SK-N-SH treated with all-trans-retinoic acid at 6 μM for 48 hours (cell line): Measurements from ENCODE around the gene BTG2.

Source experiments
- ATAC-seq: fragments of 200-7000 bp; cut with Tn5 transposase; 3 replicates; pipeline ENCODE4 v1.9.1; 2020; ENCODE audit warnings: mild to moderate bottlenecking, moderate library complexity
- ARNTL ChIP-seq: fragments of 450-650 bp; formaldehyde crosslinking; IDR thresholded peaks from 2 replicates; pipeline ENCODE4 v1.5.0; 2020; ENCODE audit warnings: low read depth, mild to moderate bottlenecking, moderate library complexity, borderline replicate concordance
- CSDC2 ChIP-seq: fragments of 250-450 bp; sonication (Bioruptor Pico); IDR thresholded peaks from 2 replicates; pipeline ENCODE4 v1.5.0; 2020; ENCODE audit warnings: mild to moderate bottlenecking, moderate library complexity
- ISL1 ChIP-seq: fragments of 250-450 bp; sonication (Bioruptor Pico); IDR thresholded peaks from 2 replicates; pipeline ENCODE4 v2.1.2; 2022; ENCODE audit warnings: mild to moderate bottlenecking, moderate library complexity
- OSR1 ChIP-seq: fragments of 250-450 bp; sonication (Bioruptor Pico); IDR thresholded peaks from 2 replicates; pipeline ENCODE4 v1.8.0; 2022; ENCODE audit warnings: moderate library complexity, mild to moderate bottlenecking, inconsistent platforms
- POU6F1 ChIP-seq: fragments of 250-450 bp; sonication (Bioruptor Pico); IDR thresholded peaks from 2 replicates; pipeline ENCODE4 v1.8.0; 2021; ENCODE audit warnings: low read depth, mild to moderate bottlenecking, moderate library complexity, borderline replicate concordance
- PPARA ChIP-seq: fragments of 250-450 bp; sonication (Bioruptor Pico); IDR thresholded peaks from 2 replicates; pipeline ENCODE4 v1.5.0; 2020; ENCODE audit warnings: mild to moderate bottlenecking, borderline replicate concordance
- SNAI2 ChIP-seq: fragments of 250-450 bp; sonication (Bioruptor Pico); IDR thresholded peaks from 2 replicates; pipeline ENCODE4 v1.5.0; 2020; ENCODE audit warnings: mild to moderate bottlenecking, moderate library complexity
- TCF4 ChIP-seq: fragments of 250-450 bp; sonication (Bioruptor Pico); IDR thresholded peaks from 2 replicates; pipeline ENCODE4 v1.8.0; 2021; ENCODE audit warnings: mild to moderate bottlenecking, moderate library complexity, borderline replicate concordance
- TOX ChIP-seq: fragments of 250-450 bp; sonication (Bioruptor Pico); IDR thresholded peaks from 2 replicates; pipeline ENCODE4 v1.8.0; 2021; ENCODE audit warnings: mild to moderate bottlenecking, moderate library complexity, borderline replicate concordance
- TSHZ2 ChIP-seq: fragments of 250-450 bp; sonication (Bioruptor Pico); IDR thresholded peaks from 2 replicates; pipeline ENCODE4 v1.5.0; 2020; ENCODE audit warnings: mild to moderate bottlenecking, moderate library complexity
- ZC3H10 ChIP-seq: fragments of 250-450 bp; sonication (Bioruptor Pico); IDR thresholded peaks from 2 replicates; pipeline ENCODE4 v1.5.1; 2021; ENCODE audit warnings: mild to moderate bottlenecking, moderate library complexity
- ZFP3 ChIP-seq: fragments of 250-450 bp; sonication (Bioruptor Pico); IDR thresholded peaks from 2 replicates; pipeline ENCODE4 v1.5.0; 2020; ENCODE audit warnings: mild to moderate bottlenecking, moderate library complexity
- ZNF565 ChIP-seq: fragments of 450-650 bp; formaldehyde crosslinking; conservative IDR thresholded peaks from 2 replicates; pipeline ENCODE4 v1.5.0; 2020; ENCODE audit warnings: low read depth, mild to moderate bottlenecking, moderate library complexity
- ZNF70 ChIP-seq: fragments of 450-650 bp; formaldehyde crosslinking; IDR thresholded peaks from 2 replicates; pipeline ENCODE4 v1.5.0; 2020; ENCODE audit warnings: mild to moderate bottlenecking, moderate library complexity
- ZNF8 ChIP-seq: fragments of 450-650 bp; formaldehyde crosslinking; IDR thresholded peaks from 2 replicates; pipeline ENCODE4 v1.5.0; 2020; ENCODE audit warnings: mild to moderate bottlenecking, moderate library complexity
- TF ChIP-seq, protein P1 (sequence below): fragments of 250-450 bp; sonication (Bioruptor Pico); IDR thresholded peaks from 2 replicates; pipeline ENCODE4 v1.8.0; 2020; ENCODE audit warnings: mild to moderate bottlenecking, moderate library complexity, borderline replicate concordance

Gene BTG2

DNA sequence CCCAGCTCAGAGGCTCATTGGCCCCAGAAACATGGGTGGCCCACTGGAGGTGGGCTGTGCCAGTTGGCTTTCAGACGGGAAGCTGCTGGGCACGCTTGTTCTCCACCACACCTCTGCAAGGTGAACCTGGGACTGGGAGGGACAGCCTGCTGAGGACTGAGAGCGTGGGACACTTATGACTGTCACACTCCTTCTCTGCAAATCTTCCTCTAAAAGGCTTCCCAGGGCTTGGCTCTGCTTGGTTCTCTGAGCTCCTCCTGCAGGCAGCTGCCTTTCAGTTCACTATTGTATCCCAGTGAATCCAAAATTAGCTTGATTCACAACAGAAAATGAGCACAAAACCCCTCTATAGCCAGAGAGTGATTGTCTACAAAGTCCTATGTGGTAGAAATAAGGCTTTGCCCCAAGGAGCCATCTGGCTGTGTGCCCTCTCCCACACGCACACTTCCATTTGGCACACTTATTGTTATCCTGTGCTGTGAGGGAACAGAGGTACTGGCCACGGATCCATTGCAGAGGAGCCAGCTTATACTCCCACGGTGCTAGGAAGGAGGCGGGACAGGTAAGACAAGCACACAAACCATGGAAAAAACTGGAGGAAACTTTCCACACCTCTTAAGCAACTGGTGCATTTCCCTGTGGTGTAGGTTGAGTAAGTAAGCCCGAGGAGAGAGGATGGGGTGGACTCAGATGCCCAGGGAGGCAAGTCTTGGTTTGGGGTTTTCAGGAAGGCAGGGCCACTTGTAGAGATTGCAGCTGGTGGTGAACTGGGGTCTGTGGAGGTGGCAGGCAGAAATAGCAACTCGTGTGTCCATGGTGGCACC, 18.9 kb upstream of the BTG2 start (continued):
- TF ChIP-seq, protein P1, sequence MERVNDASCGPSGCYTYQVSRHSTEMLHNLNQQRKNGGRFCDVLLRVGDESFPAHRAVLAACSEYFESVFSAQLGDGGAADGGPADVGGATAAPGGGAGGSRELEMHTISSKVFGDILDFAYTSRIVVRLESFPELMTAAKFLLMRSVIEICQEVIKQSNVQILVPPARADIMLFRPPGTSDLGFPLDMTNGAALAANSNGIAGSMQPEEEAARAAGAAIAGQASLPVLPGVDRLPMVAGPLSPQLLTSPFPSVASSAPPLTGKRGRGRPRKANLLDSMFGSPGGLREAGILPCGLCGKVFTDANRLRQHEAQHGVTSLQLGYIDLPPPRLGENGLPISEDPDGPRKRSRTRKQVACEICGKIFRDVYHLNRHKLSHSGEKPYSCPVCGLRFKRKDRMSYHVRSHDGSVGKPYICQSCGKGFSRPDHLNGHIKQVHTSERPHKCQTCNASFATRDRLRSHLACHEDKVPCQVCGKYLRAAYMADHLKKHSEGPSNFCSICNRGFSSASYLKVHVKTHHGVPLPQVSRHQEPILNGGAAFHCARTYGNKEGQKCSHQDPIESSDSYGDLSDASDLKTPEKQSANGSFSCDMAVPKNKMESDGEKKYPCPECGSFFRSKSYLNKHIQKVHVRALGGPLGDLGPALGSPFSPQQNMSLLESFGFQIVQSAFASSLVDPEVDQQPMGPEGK: no peak
- no peak for TF ChIP-seq PPARA
- no peak for TF ChIP-seq ARNTL (CRISPR knock-in tag)
- TF ChIP-seq ZFP3 (CRISPR knock-in tag): no peak

DNA sequence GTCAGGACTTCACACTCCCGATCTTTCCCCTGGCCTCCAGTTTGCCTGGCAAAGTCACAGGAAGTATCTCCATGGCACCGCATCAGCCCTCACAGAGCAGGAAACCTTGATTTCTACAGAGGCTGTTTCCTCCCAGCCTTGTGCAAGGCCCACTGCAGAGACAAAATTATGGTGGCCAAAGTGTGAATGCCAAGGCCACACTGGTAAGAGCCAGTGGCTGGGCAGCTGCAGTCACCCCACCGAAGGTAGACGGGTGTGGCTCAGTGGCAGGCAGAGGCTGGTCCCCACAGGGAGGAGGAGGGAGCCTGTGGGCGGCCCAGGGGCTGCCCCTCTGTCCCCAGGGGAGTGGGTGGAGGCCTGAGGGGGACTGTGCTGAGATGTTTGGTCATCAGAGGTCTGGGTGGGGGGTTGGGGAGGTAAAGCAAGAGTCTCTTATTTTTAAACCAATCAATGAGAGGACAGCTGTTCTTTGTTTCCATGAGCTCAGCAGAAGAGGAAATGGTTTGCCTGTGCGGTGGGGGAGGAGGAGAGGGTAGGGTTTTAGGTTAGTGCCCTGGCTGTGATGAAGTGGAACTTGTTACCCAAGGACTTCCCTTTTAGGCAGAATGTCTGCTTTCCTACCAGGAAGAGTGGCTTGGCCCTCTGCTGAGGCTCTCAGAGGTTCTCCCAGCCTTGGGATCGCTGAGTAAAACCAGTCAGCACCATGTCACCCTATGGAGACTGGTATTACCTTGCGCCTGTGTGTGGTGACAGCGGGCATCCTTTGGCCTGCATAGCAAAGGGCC, 18.0 kb upstream of the BTG2 start:
- no peak for ATAC-seq
- TF ChIP-seq OSR1 (CRISPR knock-in tag) (no peak), ZNF8 (CRISPR knock-in tag) (no peak), ISL1 (CRISPR knock-in tag) (no peak), ZNF70 (CRISPR knock-in tag) (no peak), POU6F1 (CRISPR knock-in tag) (no peak), PPARA (no peak), ZNF565 (CRISPR knock-in tag) (no peak), TOX (CRISPR knock-in tag) (no peak), ZFP3 (CRISPR knock-in tag) (no peak)
- TF ChIP-seq, protein P1: no peak

DNA sequence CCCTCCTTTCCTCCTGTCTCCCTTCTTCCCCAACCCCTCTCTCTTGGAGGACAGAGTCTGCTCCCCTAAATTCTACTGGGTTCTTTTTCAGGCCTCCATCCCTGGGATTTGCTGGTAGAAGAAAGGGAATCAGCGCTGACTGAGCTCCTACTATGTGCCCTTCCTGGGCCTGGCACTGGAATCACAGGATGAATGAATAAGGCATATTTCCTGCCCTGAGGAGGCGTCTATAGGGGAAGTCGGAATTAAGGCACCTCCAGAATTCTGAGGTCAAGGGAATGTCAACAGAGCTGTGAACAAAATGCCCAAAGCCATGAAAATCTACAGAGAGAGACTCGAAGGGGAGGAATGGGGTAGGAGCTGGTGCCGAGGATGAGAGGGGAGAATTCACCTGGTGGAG, 17.4 kb upstream of the BTG2 start:
- no peak for ATAC-seq
- no peak for TF ChIP-seq SNAI2 (CRISPR knock-in tag)
- TF ChIP-seq ZNF70 (CRISPR knock-in tag): no peak
- no peak for TF ChIP-seq ARNTL (CRISPR knock-in tag)
- no peak for TF ChIP-seq ISL1 (CRISPR knock-in tag)
- no peak for TF ChIP-seq TCF4 (CRISPR knock-in tag)
- TF ChIP-seq ZC3H10 (CRISPR knock-in tag): no peak
- no peak for TF ChIP-seq POU6F1 (CRISPR knock-in tag)
- TF ChIP-seq ZNF8 (CRISPR knock-in tag): no peak
- no peak for TF ChIP-seq OSR1 (CRISPR knock-in tag)
- TF ChIP-seq CSDC2: no peak

DNA sequence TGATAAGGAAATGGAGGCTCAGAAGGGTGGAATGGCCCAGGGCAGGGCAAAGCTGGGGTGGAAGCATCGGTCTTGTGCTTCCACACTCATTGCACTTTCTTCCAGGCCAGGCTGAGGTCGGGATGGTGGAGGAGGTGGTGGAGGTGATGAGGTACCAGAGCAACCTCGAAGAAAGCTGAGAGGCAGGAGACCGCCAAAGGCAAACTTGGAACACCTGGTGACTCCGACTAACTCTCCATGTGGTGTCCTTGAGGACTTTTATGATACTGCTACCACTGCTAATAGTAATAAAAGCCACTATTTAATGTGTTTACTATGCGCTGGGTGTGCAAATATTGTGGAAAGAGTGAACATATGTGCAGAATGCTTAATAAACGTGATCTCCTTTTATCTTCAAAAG, 16.9 kb upstream of the BTG2 start:
- no peak for ATAC-seq
- no peak for TF ChIP-seq ISL1 (CRISPR knock-in tag)
- no peak for TF ChIP-seq ZC3H10 (CRISPR knock-in tag)
- no peak for TF ChIP-seq CSDC2
- TF ChIP-seq TSHZ2 (CRISPR knock-in tag): no peak
- TF ChIP-seq, protein P1: no peak
